GM18909 (cell line): Measurements from ENCODE around the gene CCSAP.
"Not testable (repeated sequence)": the region's sequence is repeated elsewhere in the genome, so short reads cannot be mapped to it uniquely, and the experiment has no call there.

ENCODE experiments used
- ATAC-seq: cut with Tn5 transposase; IDR thresholded peaks from one replicate; pipeline ENCODE4 v1.9.1; 2021; ENCODE audit warnings: mild to moderate bottlenecking; ENCODE audit not compliant: unreplicated experiment, poor library complexity

CCSAP gene

GRCh38 chr1:229327765-229328164 lies 15.1 kb downstream of the CCSAP start:
- not testable (repeated sequence) for ATAC-seq

- no peak for ATAC-seq
Measured at GRCh38 chr1:229326601-229327000, 16.2 kb downstream of the CCSAP start.

- ATAC-seq, result no peak
Measured at GRCh38 chr1:229325853-229326487, 16.9 kb downstream of the CCSAP start.

DNA sequence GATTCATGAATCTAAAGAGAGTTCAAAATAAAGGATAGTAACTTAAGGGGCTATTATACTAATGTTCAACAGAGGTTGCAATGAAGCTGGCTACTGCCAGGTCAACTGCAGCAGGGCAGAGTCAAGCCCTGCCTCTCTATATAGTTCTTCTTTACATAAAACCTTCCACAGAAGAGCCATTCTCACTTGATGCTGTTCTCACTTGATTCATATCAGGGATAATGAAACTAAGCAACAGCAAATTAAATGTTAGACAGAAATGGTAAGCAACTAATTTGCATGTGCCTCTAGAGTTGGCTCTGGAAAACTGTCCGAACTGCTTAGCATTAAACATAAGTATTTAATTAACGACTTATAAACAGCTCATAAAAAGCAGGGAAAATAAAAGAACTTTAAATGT lies 17.4 kb downstream of the CCSAP start:
- ATAC-seq, result no peak

GRCh38 chr1:229323885-229324553 lies 18.8 kb downstream of the CCSAP start:
- ATAC-seq, result no peak

DNA sequence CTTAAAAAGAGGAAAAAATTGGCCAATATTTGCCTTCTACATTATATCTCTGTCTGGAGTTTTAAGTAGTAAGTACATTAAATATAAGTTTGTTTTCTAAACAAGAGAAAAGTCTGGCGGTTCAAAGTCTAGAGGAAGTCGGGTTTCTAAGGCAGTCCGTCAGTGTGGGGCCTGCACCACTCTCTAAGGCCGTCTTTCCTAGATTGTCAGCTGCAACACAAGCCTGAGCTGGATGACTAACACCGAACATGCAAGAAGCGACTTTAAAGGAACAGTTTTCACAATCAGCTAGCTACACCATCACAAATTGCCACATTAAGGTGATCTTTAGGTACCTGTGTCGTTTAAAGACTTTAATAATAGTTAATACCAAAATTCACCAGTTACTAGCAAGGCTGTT lies 19.6 kb downstream of the CCSAP start:
- ATAC-seq, result no peak

- no peak for ATAC-seq
Measured at GRCh38 chr1:229319487-229319886, 23.4 kb downstream of the CCSAP start.

DNA sequence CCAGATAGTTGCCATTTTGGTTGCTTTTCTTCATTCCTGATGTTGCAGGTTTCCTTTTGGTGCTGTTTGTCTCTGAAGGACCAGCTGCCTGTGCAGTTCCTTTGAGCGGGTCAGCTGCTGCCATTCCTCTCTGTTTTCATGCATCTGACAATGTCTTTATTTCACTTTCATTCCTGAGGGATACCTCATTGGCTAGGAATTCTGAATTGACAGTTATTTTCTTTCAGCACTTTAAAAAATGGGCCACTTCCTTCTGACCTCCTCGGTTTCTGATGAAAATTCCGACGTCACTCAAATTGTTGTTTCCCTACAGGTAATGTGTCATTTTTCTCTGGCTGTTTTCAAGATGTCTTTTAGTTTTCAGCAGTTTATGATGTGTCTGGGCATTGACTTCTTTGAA lies 24.8 kb downstream of the CCSAP start:
- no peak for ATAC-seq

- ATAC-seq, result no peak
Measured at GRCh38 chr1:229316166-229316565, 26.7 kb downstream of the CCSAP start.

- no peak for ATAC-seq
Measured at GRCh38 chr1:229310833-229311232, 32.0 kb downstream of the CCSAP start.

GRCh38 chr1:229309684-229310083 lies 33.2 kb downstream of the CCSAP start:
- no peak for ATAC-seq

DNA sequence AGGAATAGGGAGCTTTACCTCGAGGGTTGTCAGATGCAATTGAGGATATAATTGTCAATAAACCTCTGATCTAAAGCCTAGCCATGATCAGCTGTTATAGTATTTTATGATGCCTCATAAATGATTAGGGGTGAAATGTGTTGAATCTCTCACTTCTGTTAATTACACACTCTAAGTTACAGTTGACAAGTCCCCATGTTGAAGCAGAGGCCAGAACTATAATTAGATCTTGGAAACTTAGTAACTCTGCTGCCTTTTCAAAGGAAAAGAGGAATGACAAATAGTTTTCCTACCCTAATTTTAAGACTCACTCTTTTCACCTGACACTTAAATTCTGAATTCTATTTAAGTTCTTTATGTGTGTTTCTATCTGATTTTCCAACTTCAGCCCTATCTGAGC lies 33.8 kb downstream of the CCSAP start:
- ATAC-seq, result no peak

GRCh38 chr1:229305392-229305791 lies 37.5 kb downstream of the CCSAP start:
- ATAC-seq, result no peak

GRCh38 chr1:229303855-229304254 lies 39.0 kb downstream of the CCSAP start:
- no peak for ATAC-seq

DNA sequence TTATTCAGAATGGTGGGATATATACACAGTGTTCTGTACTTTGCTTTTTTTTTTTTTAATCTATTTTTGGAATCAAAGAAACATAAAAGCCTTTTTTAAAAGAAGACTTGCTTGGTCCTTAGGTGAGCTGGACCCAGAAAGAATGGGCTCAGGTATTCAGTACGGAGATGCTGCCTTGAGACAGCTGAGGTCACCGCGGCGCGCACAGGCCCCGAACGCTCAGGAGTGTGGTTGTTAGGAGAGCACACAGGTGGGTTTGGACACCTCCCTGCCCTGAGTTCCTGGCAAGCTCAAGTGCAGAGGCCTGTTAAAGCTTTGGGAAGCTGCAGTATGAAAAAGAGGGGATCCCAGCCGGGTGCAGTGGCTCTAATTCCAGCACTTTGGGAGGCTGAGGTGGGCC lies 40.1 kb downstream of the CCSAP start:
- ATAC-seq, result no peak

DNA sequence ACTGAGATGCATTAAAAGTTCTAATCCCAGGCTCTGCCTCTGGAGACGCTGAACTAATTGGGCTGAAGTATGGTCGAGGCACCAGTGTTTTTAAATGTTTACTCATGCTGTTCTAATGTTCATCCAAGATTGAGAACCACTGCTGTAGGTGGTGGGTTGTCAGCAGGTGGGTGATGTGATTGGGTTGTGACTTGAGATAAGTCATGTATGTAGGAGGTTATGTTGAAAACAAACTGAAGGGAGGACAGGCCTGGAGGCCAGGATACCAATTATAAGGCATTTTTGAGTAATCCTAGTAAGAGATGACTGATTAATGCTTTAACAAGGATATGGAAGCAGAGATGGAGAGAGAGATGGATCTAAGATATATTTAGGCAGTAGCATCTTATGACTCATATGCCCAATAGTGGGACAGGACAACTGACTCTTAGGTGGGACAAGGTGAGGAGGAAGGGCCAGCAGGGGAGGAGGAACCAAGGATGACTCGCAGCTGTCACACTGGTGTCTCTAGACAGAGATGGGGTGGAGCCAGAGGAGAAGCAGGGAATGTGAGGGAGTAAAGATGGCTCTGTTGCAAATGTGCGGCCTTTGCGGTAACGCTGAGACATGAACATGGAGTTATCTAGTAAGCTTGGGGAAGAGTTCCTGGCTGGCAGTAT lies 42.6 kb downstream of the CCSAP start:
- no peak for ATAC-seq

- no peak for ATAC-seq
Measured at GRCh38 chr1:229298887-229299503, 43.9 kb downstream of the CCSAP start.

- no peak for ATAC-seq
Measured at GRCh38 chr1:229298420-229298819, 44.4 kb downstream of the CCSAP start.

- ATAC-seq, result no peak
Measured at GRCh38 chr1:229297746-229298145, 45.1 kb downstream of the CCSAP start.

DNA sequence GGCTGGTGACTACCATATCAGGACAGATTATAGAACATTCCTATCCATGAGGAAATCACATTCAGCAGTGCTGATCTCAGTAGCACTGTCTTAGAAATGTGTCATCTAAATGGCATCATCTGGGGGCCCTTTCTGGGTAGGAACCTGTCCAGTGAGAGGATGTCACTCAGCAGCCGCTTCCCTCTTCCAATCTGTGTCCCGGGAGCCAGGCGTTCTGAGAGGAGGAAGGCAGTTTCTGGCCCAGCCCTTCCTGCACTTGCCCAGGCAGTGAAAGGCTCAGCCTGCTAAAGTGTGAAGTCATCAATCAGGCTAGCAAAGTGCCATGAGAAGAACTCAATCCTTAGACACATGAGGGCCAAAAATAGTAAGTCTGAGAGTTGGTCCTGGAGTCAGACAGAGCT lies 46.3 kb downstream of the CCSAP start:
- no peak for ATAC-seq

GRCh38 chr1:229295745-229296144 lies 47.1 kb downstream of the CCSAP start:
- ATAC-seq, result no peak
